GM06990 (cell line): Measurements from ENCODE around the gene UBASH3A.

ENCODE experiments used
- DNase-seq: peaks from one replicate; pipeline ENCODE4 v3.0.0-alpha.2; 2011; ENCODE audit not compliant: insufficient read length; ENCODE audit errors: extremely low read depth
- H3K27me3 ChIP-seq: replicated peaks from 2 replicates; pipeline ENCODE4 v1.6.0; 2011; ENCODE audit warnings: low read length; ENCODE audit not compliant: control insufficient read depth, insufficient read depth
- H3K36me3 ChIP-seq: 2 replicates; pipeline ENCODE4 v1.5.1; 2011; ENCODE audit warnings: low read length; ENCODE audit not compliant: control insufficient read depth, insufficient read depth
- H3K4me3 ChIP-seq: replicated peaks from 2 replicates; pipeline ENCODE4 v1.5.1; 2011; ENCODE audit warnings: low read depth, mild to moderate bottlenecking, control low read depth, low read length
- CTCF ChIP-seq: IDR thresholded peaks from 2 replicates; pipeline ENCODE4 v1.5.1; 2011; ENCODE audit warnings: low read length, control low read depth, mild to moderate bottlenecking, inconsistent platforms; ENCODE audit not compliant: insufficient read depth, poor library complexity, severe bottlenecking

Gene UBASH3A

GRCh38 chr21:42409366-42409765 lies 5.7 kb downstream of the UBASH3A start:
- Histone ChIP-seq H3K36me3 (no peaks in the 10 kb centered on the region), H3K27me3 (no peaks in the 10 kb centered on the region), H3K4me3 (no peak overlapping the region)
- no peak for DNase-seq
- no peak for TF ChIP-seq CTCF

GRCh38 chr21:42411197-42411869 lies 7.6 kb downstream of the UBASH3A start:
- TF ChIP-seq CTCF: no peak
- no peak overlapping the region for H3K4me3 ChIP-seq
- no peaks in the 10 kb centered on the region for H3K36me3 ChIP-seq
- DNase-seq: no peak
- no peaks in the 10 kb centered on the region for H3K27me3 ChIP-seq

- H3K27me3 ChIP-seq: no peaks in the 10 kb centered on the region
- no peaks in the 10 kb centered on the region for H3K36me3 ChIP-seq
- H3K4me3 ChIP-seq: no peak overlapping the region
- no peak for TF ChIP-seq CTCF
- no peak for DNase-seq
Observed at GRCh38 chr21:42411891-42412635, 8.4 kb downstream of the UBASH3A start.

DNA sequence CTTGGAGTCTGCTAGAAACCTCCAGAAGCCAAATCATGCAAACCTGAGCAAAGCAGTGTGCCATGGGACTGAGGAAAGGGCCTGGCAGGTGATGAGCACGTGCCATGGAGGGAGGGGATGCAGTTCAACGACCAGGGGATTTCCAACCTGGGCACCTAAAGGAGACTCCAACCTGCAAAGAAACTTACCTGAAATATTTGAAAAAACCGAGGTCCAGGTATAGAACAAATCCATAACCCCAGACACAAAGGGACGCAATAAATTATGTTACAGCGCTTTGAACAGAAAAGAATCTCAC lies 8.9 kb downstream of the UBASH3A start:
- no peak for DNase-seq
- Histone ChIP-seq H3K36me3 (no peaks in the 10 kb centered on the region), H3K27me3 (no peaks in the 10 kb centered on the region), H3K4me3 (no peak overlapping the region)
- TF ChIP-seq CTCF: no peak

DNA sequence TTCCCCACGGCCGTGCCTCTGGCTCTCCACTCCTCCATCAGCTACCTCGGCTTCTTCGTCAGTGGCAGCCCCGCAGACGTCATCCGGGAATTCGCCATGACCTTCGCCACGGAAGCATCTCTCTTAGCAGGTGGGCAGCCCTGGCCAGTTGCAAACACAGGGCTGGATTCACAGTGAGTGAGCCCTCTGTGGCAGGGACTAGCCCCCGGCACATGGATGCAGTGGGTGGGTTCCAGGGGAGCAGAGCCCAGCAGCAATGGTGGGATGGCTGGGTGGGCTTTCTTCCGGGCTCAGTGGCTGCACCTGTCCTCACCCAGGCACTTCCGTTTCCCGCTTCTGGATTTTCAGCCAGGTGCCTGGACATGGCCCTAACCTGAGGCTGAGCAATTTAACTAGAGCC lies 9.4 kb downstream of the UBASH3A start:
- Histone ChIP-seq H3K4me3 (no peak overlapping the region), H3K27me3 (no peaks in the 10 kb centered on the region), H3K36me3 (no peaks in the 10 kb centered on the region)
- no peak for DNase-seq
- TF ChIP-seq CTCF: no peak

- TF ChIP-seq CTCF: no peak
- no peaks in the 10 kb centered on the region for H3K27me3 ChIP-seq
- H3K36me3 ChIP-seq: no peaks in the 10 kb centered on the region
- H3K4me3 ChIP-seq: no peak overlapping the region
- no peak for DNase-seq
Observed at GRCh38 chr21:42413500-42413899, 9.8 kb downstream of the UBASH3A start.
